K562 (cell line): ENCODE results near the gene RAG2. TPM values are rescaled to one million over a fixed set of nuclear protein-coding genes. Genes with fewer than 3 reads are reported as not detected.

Experiments
- CCNT2 ChIP-seq: IDR thresholded peaks from 2 replicates; pipeline ENCODE4 v1.6.1; 2011; ENCODE audit warnings: borderline replicate concordance, low read depth, mild to moderate bottlenecking, moderate library complexity, mixed read lengths, low read length; ENCODE audit not compliant: insufficient read length; ENCODE audit errors: extremely low read depth
- CEBPB ChIP-seq: fragments of 450-650 bp; IDR thresholded peaks from 2 replicates; pipeline ENCODE4 v1.6.1; 2016; ENCODE audit warnings: missing genetic modification characterization, missing compliant biosample characterization
- ELF1 ChIP-seq: fragments of 200-800 bp; sonication (Bioruptor generic); IDR thresholded peaks from 2 replicates; pipeline ENCODE4 v1.6.1; 2016; ENCODE audit warnings: missing genetic modification characterization, missing compliant biosample characterization
- FIP1L1 ChIP-seq: fragments of 200-400 bp; formaldehyde crosslinking; IDR thresholded peaks from 2 replicates; pipeline ENCODE4 v1.6.1; 2018; ENCODE audit warnings: mild to moderate bottlenecking, low read depth, low read length; ENCODE audit not compliant: poor library complexity, severe bottlenecking
- FOSL1 ChIP-seq: fragments of 200-800 bp; sonication (Bioruptor generic); conservative IDR thresholded peaks from 2 replicates; pipeline ENCODE4 v1.6.1; 2016; ENCODE audit warnings: missing genetic modification characterization, missing compliant biosample characterization
- L3MBTL2 ChIP-seq: fragments of 450-650 bp; IDR thresholded peaks from 2 replicates; pipeline ENCODE4 v1.6.1; 2016; ENCODE audit warnings: mild to moderate bottlenecking, moderate library complexity
- PYGO2 ChIP-seq: fragments of 450-650 bp; IDR thresholded peaks from 2 replicates; pipeline ENCODE4 v1.6.1; 2016; ENCODE audit warnings: mild to moderate bottlenecking, missing genetic modification characterization, moderate library complexity, missing compliant biosample characterization
- RERE ChIP-seq: sonication (generic); formaldehyde crosslinking; IDR thresholded peaks from 2 replicates; pipeline ENCODE4 v1.8.0; 2023; ENCODE audit warnings: missing genetic modification reagents, mild to moderate bottlenecking, borderline replicate concordance
- STAT5A ChIP-seq: IDR thresholded peaks from 2 replicates; pipeline ENCODE4 v1.6.1; 2012; ENCODE audit warnings: low read length, inconsistent platforms, borderline replicate concordance
- TEAD1 ChIP-seq, 2 experiments: fragments of 450-650 bp in 1 of 2; sonication (generic) in 1 of 2; formaldehyde crosslinking; IDR thresholded peaks; 2 replicates each; pipeline versions ENCODE4 v1.4.0 to v1.8.0; 2020 to 2022; ENCODE audit warnings: mild to moderate bottlenecking in 2 of 2, missing genetic modification reagents in 1 of 2
- TEAD4 ChIP-seq, 2 experiments: sonication (generic) in 1 of 2; formaldehyde crosslinking in 1 of 2; IDR thresholded peaks; 2 replicates each; pipeline versions ENCODE4 v1.6.1 to v1.8.0; 2012 to 2022; ENCODE audit warnings: borderline replicate concordance in 1 of 2, inconsistent platforms in 1 of 2, low read length in 1 of 2, mild to moderate bottlenecking in 1 of 2, missing genetic modification reagents in 1 of 2
- TGIF2 ChIP-seq: sonication (generic); formaldehyde crosslinking; IDR thresholded peaks from 2 replicates; pipeline ENCODE4 v1.8.1; 2022; ENCODE audit warnings: mild to moderate bottlenecking, missing genetic modification reagents, moderate library complexity
- ZKSCAN1 ChIP-seq: fragments of 150-350 bp; IDR thresholded peaks from 2 replicates; pipeline ENCODE4 v1.6.1; 2016; ENCODE audit warnings: low read depth, low read length
- ZNF146 ChIP-seq: IDR thresholded peaks from one replicate; pipeline ENCODE4 v1.6.1; 2018; ENCODE audit warnings: missing compliant biosample characterization; ENCODE audit not compliant: unreplicated experiment
- ZNF239 ChIP-seq: fragments of 250-450 bp; sonication (Bioruptor Pico); IDR thresholded peaks from 2 replicates; pipeline ENCODE4 v1.4.0; 2020; ENCODE audit warnings: mild to moderate bottlenecking
- ZNF395 ChIP-seq: fragments of 200-800 bp; sonication (Bioruptor generic); IDR thresholded peaks from 2 replicates; pipeline ENCODE4 v1.6.1; 2017; ENCODE audit warnings: missing genetic modification characterization, missing compliant biosample characterization
- polyA plus RNA-seq, 8 experiments: library from polyadenylated mRNA; depleted of rRNA in 4 of 8; stranded (reverse) in 5 of 8; unstranded in 3 of 8; fragments of >200 nt; fragmentation: Nextera tagmentation in 2 of 8; fragmentation: Illumina TruSeq in 1 of 8; extraction: Ambion mirVana in 2 of 8; extraction: Trizol in 1 of 8; gene quantifications; 2 replicates each; pipeline versions ENCODE4 v1.2.1 to v1.2.3, GENCODE V29; 2011 to 2014; ENCODE audit warnings: inconsistent platforms in 1 of 8, missing spikeins in 1 of 8
- total RNA-seq, 7 experiments: library from RNA; depleted of rRNA in 6 of 7; stranded (reverse); fragments of >200 nt in 6 of 7; fragmentation: Illumina TruSeq in 2 of 7; extraction: Trizol in 2 of 7; gene quantifications; 2 replicates each; pipeline versions ENCODE4 v1.2.1 to v1.2.3, GENCODE V29; 2011 to 2021; ENCODE audit warnings: low replicate concordance in 1 of 7

Gene RAG2
- total and polyA plus RNA-seq, 9 of the 15 experiments (the other 6 are each of a cell fraction or from before 2014, with no cell fraction given) = 0.06 to 2.7 (median 0.26) TPM; not detected in 3

- TF ChIP-seq CCNT2 (no peak), FIP1L1 (no peak), ZNF146 (no peak), FOSL1 (tag) (0 out of 2 replicates have a peak, but pooled peaks have one; percentile 42), RERE (CRISPR knock-in tag) (no peak), TGIF2 (CRISPR knock-in tag) (no peak), TEAD4 (IDR thresholded peaks at IDR 0.05; ENCODE audit: low read length) (peak; percentile 52; the same call in 1 of the 2 replicates), TEAD4 (CRISPR knock-in tag; IDR thresholded peaks at IDR 0.05; ENCODE audit: borderline replicate concordance) (no peak), TEAD1 (CRISPR knock-in tag; IDR thresholded peaks at IDR 0.05) (peak in 1 of 2 experiments; percentile 91; a peak in 2 of 4 replicates), ELF1 (peak; percentile 67), CEBPB (0 out of 2 replicates have a peak, but pooled peaks have one; percentile 29), L3MBTL2 (peak; percentile 93), ZNF239 (peak; percentile 47; the same call in 1 of the 2 replicates), PYGO2 (tag) (peak; percentile 91), STAT5A (peak; percentile 31; the same call in 1 of the 2 replicates), ZKSCAN1 (no peak), ZNF395 (CRISPR knock-in tag) (peak; percentile 71; the same call in 1 of the 2 replicates)
Measured at GRCh38 chr11:36594316-36594989, 3.6 kb downstream of the RAG2 start, which contains the start of gene IFTAP (continued).
